Epidermal melanocyte (primary cell): Measurements from ENCODE around the gene RASSF10.

Experiments used
- DNase-seq: peaks from one replicate; pipeline ENCODE4 v3.0.0; 2011; ENCODE audit warnings: low spot score; ENCODE audit not compliant: insufficient read length

Gene RASSF10

GRCh38 chr11:12993626-12994025 lies 15.5 kb upstream of the RASSF10 start:
- DNase-seq, result no peak

GRCh38 chr11:12994476-12994875 lies 14.6 kb upstream of the RASSF10 start:
- no peak for DNase-seq

GRCh38 chr11:12995188-12995587 lies 13.9 kb upstream of the RASSF10 start:
- DNase-seq, result no peak

GRCh38 chr11:12995823-12996222 lies 13.3 kb upstream of the RASSF10 start:
- DNase-seq, result no peak

- DNase-seq, result no peak
These were observed 11.9 kb upstream of the RASSF10 start for GRCh38 chr11:12997168-12997567.

- no peak for DNase-seq
These were observed 10.8 kb upstream of the RASSF10 start for GRCh38 chr11:12998336-12998735.

- no peak for DNase-seq
These were observed 9.5 kb upstream of the RASSF10 start for GRCh38 chr11:12999597-12999996.

GRCh38 chr11:13000116-13000515 lies 9.0 kb upstream of the RASSF10 start:
- DNase-seq, result no peak

GRCh38 chr11:13000721-13001120 lies 8.4 kb upstream of the RASSF10 start:
- DNase-seq, result no peak

- no peak for DNase-seq
These were observed 5.2 kb upstream of the RASSF10 start for GRCh38 chr11:13003736-13004493.

- DNase-seq, result no peak
These were observed 1.7 kb upstream of the RASSF10 start for GRCh38 chr11:13007182-13008060.

- no peak for DNase-seq
These were observed 1.1 kb upstream of the RASSF10 start for GRCh38 chr11:13008061-13008435.

- no peak for DNase-seq
These were observed 382 bp downstream of the RASSF10 start for GRCh38 chr11:13009476-13009920.

GRCh38 chr11:13009921-13010748 lies 1.0 kb downstream of the RASSF10 start:
- no peak for DNase-seq

- DNase-seq, result no peak
These were observed 1.8 kb downstream of the RASSF10 start for GRCh38 chr11:13010749-13011465.

- no peak for DNase-seq
These were observed 2.4 kb downstream of the RASSF10 start for GRCh38 chr11:13011466-13012055.

GRCh38 chr11:13012056-13012661 lies 3.0 kb downstream of the RASSF10 start:
- no peak for DNase-seq

- DNase-seq, result no peak
These were observed 4.0 kb downstream of the RASSF10 start for GRCh38 chr11:13013054-13013488.

- DNase-seq, result no peak
These were observed 6.6 kb downstream of the RASSF10 start for GRCh38 chr11:13015753-13016152.

GRCh38 chr11:13016415-13016814 lies 7.3 kb downstream of the RASSF10 start:
- DNase-seq, result no peak
